Thyroid gland (tissue), 4 donors: ENCODE measurements around the gene FXYD7.

Experiments
- POLR2A ChIP-seq, 2 donors: fragments of 450-650 bp; IDR thresholded peaks; one replicate each; pipeline ENCODE4 v1.6.1; 2017; ENCODE audit warnings: antibody characterized with exemption in 2 of 2, mild to moderate bottlenecking in 2 of 2, moderate library complexity in 1 of 2
- TF ChIP-seq, protein P1 (sequence below), 6 experiments: fragments of 200-600 bp in 3 of 6; fragments of 450-650 bp in 3 of 6; sonication (generic) in 3 of 6; IDR thresholded peaks; one replicate each; pipeline ENCODE4 v1.5.1; 2016 to 2019; ENCODE audit warnings: antibody characterized with exemption in 6 of 6, mild to moderate bottlenecking in 2 of 6, inconsistent platforms in 1 of 6, moderate library complexity in 1 of 6

DNA sequence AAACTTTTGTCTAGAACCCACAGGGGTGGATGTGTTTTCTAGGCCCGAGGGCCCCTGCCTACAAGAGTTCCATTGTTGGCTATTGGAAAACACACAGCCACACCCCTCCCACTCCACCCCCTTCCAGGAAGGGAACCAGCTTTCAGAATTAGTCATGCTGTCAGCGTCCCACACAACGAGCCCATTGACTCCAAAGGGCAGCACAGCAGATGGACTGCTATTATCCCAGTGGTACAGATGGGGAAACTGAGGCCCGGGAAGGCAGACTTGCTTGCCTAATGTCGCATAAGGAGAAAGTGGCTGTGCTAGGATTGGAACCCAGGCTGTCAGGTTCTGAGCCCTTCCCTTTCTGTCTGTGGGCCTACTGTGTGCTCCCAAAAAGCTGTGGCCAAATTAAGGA, 35.5 kb upstream of the FXYD7 start:
- TF ChIP-seq, protein P1, sequence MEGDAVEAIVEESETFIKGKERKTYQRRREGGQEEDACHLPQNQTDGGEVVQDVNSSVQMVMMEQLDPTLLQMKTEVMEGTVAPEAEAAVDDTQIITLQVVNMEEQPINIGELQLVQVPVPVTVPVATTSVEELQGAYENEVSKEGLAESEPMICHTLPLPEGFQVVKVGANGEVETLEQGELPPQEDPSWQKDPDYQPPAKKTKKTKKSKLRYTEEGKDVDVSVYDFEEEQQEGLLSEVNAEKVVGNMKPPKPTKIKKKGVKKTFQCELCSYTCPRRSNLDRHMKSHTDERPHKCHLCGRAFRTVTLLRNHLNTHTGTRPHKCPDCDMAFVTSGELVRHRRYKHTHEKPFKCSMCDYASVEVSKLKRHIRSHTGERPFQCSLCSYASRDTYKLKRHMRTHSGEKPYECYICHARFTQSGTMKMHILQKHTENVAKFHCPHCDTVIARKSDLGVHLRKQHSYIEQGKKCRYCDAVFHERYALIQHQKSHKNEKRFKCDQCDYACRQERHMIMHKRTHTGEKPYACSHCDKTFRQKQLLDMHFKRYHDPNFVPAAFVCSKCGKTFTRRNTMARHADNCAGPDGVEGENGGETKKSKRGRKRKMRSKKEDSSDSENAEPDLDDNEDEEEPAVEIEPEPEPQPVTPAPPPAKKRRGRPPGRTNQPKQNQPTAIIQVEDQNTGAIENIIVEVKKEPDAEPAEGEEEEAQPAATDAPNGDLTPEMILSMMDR (IDR thresholded peaks at IDR 0.05) = no peak
- no peak for TF ChIP-seq POLR2A (IDR thresholded peaks at IDR 0.05)
